Measurements from ENCODE around the gene TMEM229B.

Gene TMEM229B

DNA sequence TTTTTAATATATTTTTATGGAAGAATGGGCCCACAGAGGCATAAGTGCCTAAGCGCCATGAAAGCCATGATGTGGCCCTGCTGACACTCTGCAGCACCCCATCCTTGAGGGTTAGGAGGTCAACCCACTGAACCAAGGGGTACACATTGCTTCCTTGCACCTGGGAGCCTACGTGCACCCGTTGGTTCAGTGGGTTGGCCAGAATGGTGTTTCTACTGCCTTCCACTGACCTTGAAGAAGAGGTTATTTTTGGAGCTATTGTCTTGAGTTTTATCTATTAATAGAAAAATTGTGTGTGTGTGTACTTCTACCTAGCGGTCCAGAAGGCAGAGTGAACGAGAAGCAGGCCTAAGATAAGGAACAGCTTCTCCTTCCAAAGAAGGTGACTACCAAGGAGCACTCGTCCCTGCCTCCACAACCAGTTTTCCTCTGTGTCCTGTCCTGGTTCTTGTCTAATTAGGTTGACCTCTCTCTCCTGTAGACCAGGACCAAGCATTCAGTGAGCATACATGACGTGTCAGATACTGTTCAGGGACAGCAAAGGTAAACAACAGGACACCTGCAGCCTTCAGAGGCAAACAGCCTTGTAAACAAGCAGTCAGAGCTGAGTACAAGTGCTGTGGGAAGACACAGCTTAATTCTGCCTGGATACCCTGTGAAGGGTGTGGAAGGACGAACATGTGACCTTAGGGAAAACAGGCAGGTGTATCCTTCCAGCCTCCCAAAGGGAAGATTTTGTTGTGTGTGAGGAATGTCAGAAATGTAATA, 46.2 kb downstream of the TMEM229B start:
- H3K4me1 ChIP-seq (ENCODE audit: control insufficient read depth in 2 of 2, insufficient read depth in 2 of 2, low read length in 2 of 2), result peaks cover 14 to 26% of the 10 kb centered on the region in 2 donors
- no peaks in the 10 kb centered on the region for H3K36me3 ChIP-seq (ENCODE audit: control insufficient read depth in 2 of 2, insufficient read depth in 2 of 2, low read length in 2 of 2)
- no peak overlapping the region for H3K9ac ChIP-seq (ENCODE audit: low read depth in 1 of 2, low read length in 2 of 2)
- H3K9me3 ChIP-seq (ENCODE audit: control insufficient read depth in 2 of 2, low read length in 2 of 2), result no peaks in the 10 kb centered on the region
- peak overlapping the region in 1 of 2 donors; percentile 25 for H3K27ac ChIP-seq (ENCODE audit: low read depth in 2 of 2, low read length in 2 of 2)
- no peak overlapping the region for H3K4me3 ChIP-seq (ENCODE audit: low read length in 2 of 2)
- no peaks in the 10 kb centered on the region for H3K27me3 ChIP-seq (ENCODE audit: control insufficient read depth in 2 of 2, insufficient read depth in 2 of 2, low read length in 2 of 2)

GRCh38 chr14:67441672-67442071, 46.8 kb downstream of the TMEM229B start:
- Histone ChIP-seq H3K9me3 (ENCODE audit: control insufficient read depth in 2 of 2, low read length in 2 of 2) (no peaks in the 10 kb centered on the region), H3K27me3 (ENCODE audit: control insufficient read depth in 2 of 2, insufficient read depth in 2 of 2, low read length in 2 of 2) (no peaks in the 10 kb centered on the region)

DNA sequence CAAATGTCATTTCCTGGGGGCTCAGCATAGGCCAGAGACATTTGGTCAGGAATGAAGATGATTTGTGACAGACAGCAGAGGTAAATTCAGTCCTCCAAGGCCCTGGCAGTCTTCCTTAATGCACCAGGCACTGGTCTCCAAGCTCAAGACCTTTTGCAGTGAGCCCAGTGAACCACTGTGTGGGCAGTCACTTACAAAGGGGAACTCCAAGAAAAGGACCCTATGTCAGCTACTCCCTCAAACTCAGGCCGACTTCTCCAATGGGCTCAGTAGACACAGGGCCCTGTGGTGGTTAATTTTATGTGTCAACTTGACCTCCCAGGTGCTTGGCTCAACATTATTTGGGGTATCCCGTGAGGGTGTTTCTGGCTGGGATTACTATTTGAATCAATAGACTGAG, 47.3 kb downstream of the TMEM229B start:
- Histone ChIP-seq H3K27ac (ENCODE audit: low read depth in 2 of 2, low read length in 2 of 2) (peak overlapping the region; percentile 82 to 86), H3K27me3 (ENCODE audit: control insufficient read depth in 2 of 2, insufficient read depth in 2 of 2, low read length in 2 of 2) (no peaks in the 10 kb centered on the region), H3K9me3 (ENCODE audit: control insufficient read depth in 2 of 2, low read length in 2 of 2) (no peaks in the 10 kb centered on the region), H3K4me1 (ENCODE audit: control insufficient read depth in 2 of 2, insufficient read depth in 2 of 2, low read length in 2 of 2) (peaks cover 11 to 19% of the 10 kb centered on the region in 2 donors), H3K36me3 (ENCODE audit: control insufficient read depth in 2 of 2, insufficient read depth in 2 of 2, low read length in 2 of 2) (no peaks in the 10 kb centered on the region), H3K9ac (ENCODE audit: low read depth in 1 of 2, low read length in 2 of 2) (no peak overlapping the region), H3K4me3 (ENCODE audit: low read length in 2 of 2) (no peak overlapping the region)

More at GRCh38 chr14:67441672-67442071, 46.8 kb downstream of the TMEM229B start:
- H3K4me1 ChIP-seq (ENCODE audit: control insufficient read depth in 2 of 2, insufficient read depth in 2 of 2, low read length in 2 of 2), result peaks cover 14 to 21% of the 10 kb centered on the region in 2 donors
- no peaks in the 10 kb centered on the region for H3K36me3 ChIP-seq (ENCODE audit: control insufficient read depth in 2 of 2, insufficient read depth in 2 of 2, low read length in 2 of 2)
- peak overlapping the region; percentile 82 to 86 for H3K27ac ChIP-seq (ENCODE audit: low read depth in 2 of 2, low read length in 2 of 2)
- H3K9ac ChIP-seq (ENCODE audit: low read depth in 1 of 2, low read length in 2 of 2), result no peak overlapping the region
- H3K4me3 ChIP-seq (ENCODE audit: low read length in 2 of 2), result no peak overlapping the region

GRCh38 chr14:67440513-67440912, 48.0 kb downstream of the TMEM229B start:
- Histone ChIP-seq H3K4me3 (ENCODE audit: low read length in 2 of 2) (no peak overlapping the region), H3K27ac (ENCODE audit: low read depth in 2 of 2, low read length in 2 of 2) (peak overlapping the region; percentile 82 to 86), H3K27me3 (ENCODE audit: control insufficient read depth in 2 of 2, insufficient read depth in 2 of 2, low read length in 2 of 2) (no peaks in the 10 kb centered on the region), H3K4me1 (ENCODE audit: control insufficient read depth in 2 of 2, insufficient read depth in 2 of 2, low read length in 2 of 2) (peaks cover 10 to 19% of the 10 kb centered on the region in 2 donors), H3K9me3 (ENCODE audit: control insufficient read depth in 2 of 2, low read length in 2 of 2) (no peaks in the 10 kb centered on the region), H3K36me3 (ENCODE audit: control insufficient read depth in 2 of 2, insufficient read depth in 2 of 2, low read length in 2 of 2) (no peaks in the 10 kb centered on the region), H3K9ac (ENCODE audit: low read depth in 1 of 2, low read length in 2 of 2) (peak overlapping the region in 1 of 2 donors; percentile 36)

GRCh38 chr14:67438969-67439368, 49.6 kb downstream of the TMEM229B start:
- H3K4me1 ChIP-seq (ENCODE audit: control insufficient read depth in 2 of 2, insufficient read depth in 2 of 2, low read length in 2 of 2), result peaks cover 10 to 19% of the 10 kb centered on the region in 2 donors
- no peak overlapping the region for H3K9ac ChIP-seq (ENCODE audit: low read depth in 1 of 2, low read length in 2 of 2)
- H3K27me3 ChIP-seq (ENCODE audit: control insufficient read depth in 2 of 2, insufficient read depth in 2 of 2, low read length in 2 of 2), result no peaks in the 10 kb centered on the region
- no peak overlapping the region for H3K4me3 ChIP-seq (ENCODE audit: low read length in 2 of 2)
- no peaks in the 10 kb centered on the region for H3K36me3 ChIP-seq (ENCODE audit: control insufficient read depth in 2 of 2, insufficient read depth in 2 of 2, low read length in 2 of 2)
- H3K9me3 ChIP-seq (ENCODE audit: control insufficient read depth in 2 of 2, low read length in 2 of 2), result no peaks in the 10 kb centered on the region
- no peak overlapping the region for H3K27ac ChIP-seq (ENCODE audit: low read depth in 2 of 2, low read length in 2 of 2)

DNA sequence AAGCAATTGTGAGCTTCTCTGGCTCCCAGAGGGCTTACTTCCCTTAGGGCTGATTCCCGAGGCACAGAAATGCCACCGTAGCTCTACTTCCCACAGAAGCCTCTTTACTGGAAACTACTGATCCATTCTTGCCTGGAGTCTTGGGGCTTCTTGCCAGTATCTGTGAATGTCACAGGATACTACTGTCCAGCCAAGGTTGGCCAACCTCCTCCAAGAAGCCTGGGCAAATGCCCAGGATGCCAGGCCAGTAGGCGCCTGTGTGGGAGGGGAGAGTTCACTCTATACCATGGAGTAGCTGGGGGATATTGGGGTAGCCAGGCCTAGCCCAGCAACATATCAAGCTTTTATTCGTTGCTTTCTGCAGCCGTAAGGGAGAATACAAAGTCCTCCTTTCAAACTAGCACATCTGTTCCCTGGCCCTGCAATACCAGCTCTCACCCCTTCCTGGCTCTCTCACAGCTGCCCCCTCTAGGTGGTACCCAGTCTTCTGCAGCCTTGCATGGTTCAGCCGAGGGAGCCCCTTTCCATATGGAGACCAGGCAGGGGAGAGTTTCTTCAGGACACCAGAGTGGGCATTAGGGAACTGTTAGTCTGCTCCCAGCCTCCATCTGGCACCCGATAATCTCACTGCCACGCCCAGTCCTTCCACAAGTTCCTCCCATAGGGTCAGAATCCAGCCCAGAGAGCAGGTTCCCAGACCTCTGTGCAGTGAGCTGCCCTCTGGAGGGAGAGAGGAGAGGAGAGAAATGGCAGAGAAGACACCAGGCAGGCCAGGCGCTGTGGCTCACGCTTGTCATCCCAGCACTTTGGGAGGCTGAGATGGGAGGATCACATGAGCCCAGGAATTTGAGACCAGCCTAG, 52.3 kb downstream of the TMEM229B start:
- Histone ChIP-seq H3K36me3 (ENCODE audit: control insufficient read depth in 2 of 2, insufficient read depth in 2 of 2, low read length in 2 of 2) (no peaks in the 10 kb centered on the region), H3K9me3 (ENCODE audit: control insufficient read depth in 2 of 2, low read length in 2 of 2) (no peaks in the 10 kb centered on the region), H3K27ac (ENCODE audit: low read depth in 2 of 2, low read length in 2 of 2) (no peak overlapping the region), H3K9ac (ENCODE audit: low read depth in 1 of 2, low read length in 2 of 2) (no peak overlapping the region), H3K27me3 (ENCODE audit: control insufficient read depth in 2 of 2, insufficient read depth in 2 of 2, low read length in 2 of 2) (no peaks in the 10 kb centered on the region), H3K4me3 (ENCODE audit: low read length in 2 of 2) (no peak overlapping the region), H3K4me1 (ENCODE audit: control insufficient read depth in 2 of 2, insufficient read depth in 2 of 2, low read length in 2 of 2) (peaks cover 3 to 14% of the 10 kb centered on the region in 2 donors)

DNA sequence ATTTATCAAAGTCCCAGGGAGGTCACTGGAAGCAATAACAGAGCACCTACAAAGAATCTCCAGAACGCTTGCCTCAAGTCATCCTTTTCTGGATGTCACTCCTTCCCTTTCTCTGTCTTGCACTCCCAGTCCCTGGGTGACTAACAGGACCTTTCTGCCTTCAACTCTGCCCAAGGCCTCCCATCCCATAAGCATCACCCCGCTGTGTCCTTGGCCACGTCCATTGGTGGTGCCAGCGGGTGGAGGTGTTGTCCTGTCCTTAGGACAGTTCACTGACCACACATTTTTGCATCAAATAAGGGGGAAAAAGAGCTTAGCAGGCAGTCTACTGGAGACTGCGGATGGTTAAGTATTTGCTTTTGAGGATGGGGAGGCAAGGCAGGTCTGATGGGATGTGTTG, 52.9 kb downstream of the TMEM229B start:
- Histone ChIP-seq H3K4me3 (ENCODE audit: low read length in 2 of 2) (no peak overlapping the region), H3K27me3 (ENCODE audit: control insufficient read depth in 2 of 2, insufficient read depth in 2 of 2, low read length in 2 of 2) (no peaks in the 10 kb centered on the region), H3K9me3 (ENCODE audit: control insufficient read depth in 2 of 2, low read length in 2 of 2) (no peaks in the 10 kb centered on the region), H3K27ac (ENCODE audit: low read depth in 2 of 2, low read length in 2 of 2) (no peak overlapping the region), H3K9ac (ENCODE audit: low read depth in 1 of 2, low read length in 2 of 2) (no peak overlapping the region), H3K36me3 (ENCODE audit: control insufficient read depth in 2 of 2, insufficient read depth in 2 of 2, low read length in 2 of 2) (no peaks in the 10 kb centered on the region), H3K4me1 (ENCODE audit: control insufficient read depth in 2 of 2, insufficient read depth in 2 of 2, low read length in 2 of 2) (peaks cover 0 to 8% of the 10 kb centered on the region in 2 donors)

- Histone ChIP-seq H3K9me3 (ENCODE audit: control insufficient read depth in 2 of 2, low read length in 2 of 2) (no peaks in the 10 kb centered on the region), H3K36me3 (ENCODE audit: control insufficient read depth in 2 of 2, insufficient read depth in 2 of 2, low read length in 2 of 2) (no peaks in the 10 kb centered on the region), H3K27me3 (ENCODE audit: control insufficient read depth in 2 of 2, insufficient read depth in 2 of 2, low read length in 2 of 2) (no peaks in the 10 kb centered on the region), H3K4me3 (ENCODE audit: low read length in 2 of 2) (no peak overlapping the region), H3K27ac (ENCODE audit: low read depth in 2 of 2, low read length in 2 of 2) (no peak overlapping the region), H3K9ac (ENCODE audit: low read depth in 1 of 2, low read length in 2 of 2) (no peak overlapping the region), H3K4me1 (ENCODE audit: control insufficient read depth in 2 of 2, insufficient read depth in 2 of 2, low read length in 2 of 2) (peaks cover 2 to 9% of the 10 kb centered on the region in 2 donors)
These were observed 56.4 kb downstream of the TMEM229B start for GRCh38 chr14:67432050-67432564.

GRCh38 chr14:67429510-67430205, 58.9 kb downstream of the TMEM229B start:
- Histone ChIP-seq H3K4me3 (ENCODE audit: low read length in 2 of 2) (no peak overlapping the region), H3K27ac (ENCODE audit: low read depth in 2 of 2, low read length in 2 of 2) (no peak overlapping the region), H3K9me3 (ENCODE audit: control insufficient read depth in 2 of 2, low read length in 2 of 2) (no peaks in the 10 kb centered on the region), H3K36me3 (ENCODE audit: control insufficient read depth in 2 of 2, insufficient read depth in 2 of 2, low read length in 2 of 2) (no peaks in the 10 kb centered on the region), H3K27me3 (ENCODE audit: control insufficient read depth in 2 of 2, insufficient read depth in 2 of 2, low read length in 2 of 2) (peaks cover 0 to 2% of the 10 kb centered on the region in 2 donors), H3K4me1 (ENCODE audit: control insufficient read depth in 2 of 2, insufficient read depth in 2 of 2, low read length in 2 of 2) (peaks cover 2 to 9% of the 10 kb centered on the region in 2 donors), H3K9ac (ENCODE audit: low read depth in 1 of 2, low read length in 2 of 2) (no peak overlapping the region)

Measured in mucosa of rectum (tissue), 2 donors.